AG09319 (cell line): ENCODE results near the gene PLCD1.
A peak's percentile ranks its signal among the peaks of the same experiment; 100 is the strongest.

Source experiments
- DNase-seq: peaks from one replicate; pipeline ENCODE4 v3.0.0-alpha.2; 2010; ENCODE audit warnings: low read depth; ENCODE audit errors: extremely low read depth
- CTCF ChIP-seq: IDR thresholded peaks from 2 replicates; pipeline ENCODE4 v1.5.1; 2011; ENCODE audit warnings: low read depth, mild to moderate bottlenecking, inconsistent platforms, low read length, moderate library complexity

PLCD1 gene

GRCh38 chr3:38005076-38006020 is 24.1 kb downstream of the PLCD1 start:
- no peak for TF ChIP-seq CTCF
- DNase-seq = no peak

GRCh38 chr3:38004415-38005075 is 24.9 kb downstream of the PLCD1 start:
- peak; percentile 74 for TF ChIP-seq CTCF
- DNase-seq = no peak

GRCh38 chr3:38003817-38004414 is 25.5 kb downstream of the PLCD1 start:
- no peak for DNase-seq
- no peak for TF ChIP-seq CTCF

- DNase-seq = no peak
- peak; percentile 85 for TF ChIP-seq CTCF
These were observed 26.0 kb downstream of the PLCD1 start for GRCh38 chr3:38003371-38003816.

- no peak for DNase-seq
- TF ChIP-seq CTCF = no peak
These were observed 26.5 kb downstream of the PLCD1 start for GRCh38 chr3:38002940-38003339.

GRCh38 chr3:38002291-38002876 is 27.1 kb downstream of the PLCD1 start:
- no peak for TF ChIP-seq CTCF
- DNase-seq = no peak
